Activated gamma-delta T cell treated with Interleukin-2 at 50 U/mL for 16 hours (primary cell): ENCODE measurements around the gene OAF.
"Not testable (repeated sequence)": the region's sequence is repeated elsewhere in the genome, so short reads cannot be mapped to it uniquely, and the experiment has no call there.

Experiments
- DNase-seq: peaks from one replicate; pipeline ENCODE4 v3.0.0-alpha.2; 2020

OAF gene

GRCh38 chr11:120210626-120211521, at the start of gene OAF:
Gene OAF (plus strand): TSS chr11:120211032. CDS start chr11:120211280, 248 bp downstream.
- DNase-seq, result peak; percentile 47

GRCh38 chr11:120167659-120168058, 43.2 kb upstream of the OAF start:
- DNase-seq, result no peak

- no peak for DNase-seq
Measured at GRCh38 chr11:120168108-120168959, 42.5 kb upstream of the OAF start.

GRCh38 chr11:120168960-120169681, 41.7 kb upstream of the OAF start:
- DNase-seq, result peak; percentile 46

GRCh38 chr11:120169981-120170698, 40.7 kb upstream of the OAF start:
- DNase-seq, result no peak

GRCh38 chr11:120170741-120171261, 40.0 kb upstream of the OAF start:
- DNase-seq, result no peak

- no peak for DNase-seq
Measured at GRCh38 chr11:120172054-120172911, 38.5 kb upstream of the OAF start.

- no peak for DNase-seq
Measured at GRCh38 chr11:120173019-120173705, 37.7 kb upstream of the OAF start.

- DNase-seq, result no peak
Measured at GRCh38 chr11:120173807-120174206, 37.0 kb upstream of the OAF start.

GRCh38 chr11:120174866-120175265, 36.0 kb upstream of the OAF start:
- no peak for DNase-seq

- DNase-seq, result no peak
Measured at GRCh38 chr11:120178561-120179056, 32.2 kb upstream of the OAF start.

GRCh38 chr11:120179057-120179672, 31.7 kb upstream of the OAF start:
- DNase-seq, result no peak

GRCh38 chr11:120180063-120180462, 30.8 kb upstream of the OAF start:
- not testable (repeated sequence) for DNase-seq

GRCh38 chr11:120180551-120181232, 30.1 kb upstream of the OAF start:
- no peak for DNase-seq

GRCh38 chr11:120181376-120181975, 29.4 kb upstream of the OAF start:
- DNase-seq, result no peak

- no peak for DNase-seq
Measured at GRCh38 chr11:120182372-120182771, 28.5 kb upstream of the OAF start.

GRCh38 chr11:120182790-120183491, 27.9 kb upstream of the OAF start:
- no peak for DNase-seq

- DNase-seq, result no peak
Measured at GRCh38 chr11:120183701-120184141, 27.1 kb upstream of the OAF start.
